DOHH2 (cell line): ENCODE measurements around the gene DMP1.

ENCODE experiments used
- H3F3A ChIP-seq: fragments of 200-600 bp; sonication (generic), shearing (Covaris generic); 2 replicates; pipeline ENCODE4 v1.6.0; 2016; ENCODE audit warnings: antibody characterized with exemption, mild to moderate bottlenecking; ENCODE audit not compliant: control insufficient read depth, insufficient read depth
- H3K27ac ChIP-seq: fragments of 200-600 bp; sonication (generic); 2 replicates; pipeline ENCODE4 v1.5.1; 2014; ENCODE audit warnings: low read depth, mild to moderate bottlenecking, low read length, moderate library complexity
- H3K27me3 ChIP-seq: fragments of 200-600 bp; sonication (generic); 2 replicates; pipeline ENCODE4 v1.6.1; 2014; ENCODE audit warnings: mild to moderate bottlenecking, low read length, mixed read lengths; ENCODE audit not compliant: control insufficient read depth
- H3K36me3 ChIP-seq: fragments of 200-600 bp; sonication (generic); 2 replicates; pipeline ENCODE4 v1.6.1; 2014; ENCODE audit warnings: mild to moderate bottlenecking, low read length, moderate library complexity, mixed read lengths; ENCODE audit not compliant: control insufficient read depth
- H3K4me1 ChIP-seq: fragments of 200-600 bp; sonication (generic); 2 replicates; pipeline ENCODE4 v1.6.1; 2014; ENCODE audit warnings: mild to moderate bottlenecking, low read length, mixed read lengths; ENCODE audit not compliant: control insufficient read depth
- H3K4me2 ChIP-seq: fragments of 200-600 bp; sonication (generic); 2 replicates; pipeline ENCODE4 v1.6.0; 2014; ENCODE audit warnings: mild to moderate bottlenecking, low read length, moderate library complexity
- H3K4me3 ChIP-seq: fragments of 200-600 bp; sonication (generic); 2 replicates; pipeline ENCODE4 v1.5.1; 2014; ENCODE audit warnings: mild to moderate bottlenecking, low read length, mixed read lengths
- H3K79me2 ChIP-seq: fragments of 200-600 bp; sonication (generic); 2 replicates; pipeline ENCODE4 v1.6.1; 2014; ENCODE audit warnings: mild to moderate bottlenecking, low read length, mixed read lengths; ENCODE audit not compliant: control insufficient read depth
- H3K9me2 ChIP-seq: fragments of 200-600 bp; sonication (generic); replicated peaks from 2 replicates; pipeline ENCODE4 v1.6.1; 2014; ENCODE audit warnings: mild to moderate bottlenecking, low read length, mixed read lengths; ENCODE audit not compliant: control insufficient read depth
- H3K9me3 ChIP-seq: fragments of 200-600 bp; sonication (generic); 2 replicates; pipeline ENCODE4 v1.6.1; 2014; ENCODE audit warnings: antibody characterized with exemption, low read length, mixed read lengths; ENCODE audit not compliant: control insufficient read depth, insufficient read depth
- H4K20me1 ChIP-seq: fragments of 200-600 bp; sonication (generic); 2 replicates; pipeline ENCODE4 v1.6.0; 2014; ENCODE audit warnings: low read depth, mild to moderate bottlenecking, antibody characterized with exemption, low read length, moderate library complexity; ENCODE audit not compliant: control insufficient read depth, insufficient read depth
- EZH2phosphoT487 ChIP-seq: fragments of 200-600 bp; sonication (generic); IDR thresholded peaks from 2 replicates; pipeline ENCODE4 v1.6.1; 2017; ENCODE audit warnings: borderline replicate concordance, mild to moderate bottlenecking, antibody characterized with exemption, low read length, moderate library complexity, mixed read lengths
- TF ChIP-seq, protein P1 (sequence below): fragments of 200-600 bp; sonication (generic); IDR thresholded peaks from one replicate; pipeline ENCODE4 v1.5.1; 2014; ENCODE audit warnings: antibody characterized with exemption, mild to moderate bottlenecking, low read depth, low read length; ENCODE audit not compliant: poor library complexity, severe bottlenecking

Gene DMP1, protein sequence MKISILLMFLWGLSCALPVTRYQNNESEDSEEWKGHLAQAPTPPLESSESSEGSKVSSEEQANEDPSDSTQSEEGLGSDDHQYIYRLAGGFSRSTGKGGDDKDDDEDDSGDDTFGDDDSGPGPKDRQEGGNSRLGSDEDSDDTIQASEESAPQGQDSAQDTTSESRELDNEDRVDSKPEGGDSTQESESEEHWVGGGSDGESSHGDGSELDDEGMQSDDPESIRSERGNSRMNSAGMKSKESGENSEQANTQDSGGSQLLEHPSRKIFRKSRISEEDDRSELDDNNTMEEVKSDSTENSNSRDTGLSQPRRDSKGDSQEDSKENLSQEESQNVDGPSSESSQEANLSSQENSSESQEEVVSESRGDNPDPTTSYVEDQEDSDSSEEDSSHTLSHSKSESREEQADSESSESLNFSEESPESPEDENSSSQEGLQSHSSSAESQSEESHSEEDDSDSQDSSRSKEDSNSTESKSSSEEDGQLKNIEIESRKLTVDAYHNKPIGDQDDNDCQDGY

DNA sequence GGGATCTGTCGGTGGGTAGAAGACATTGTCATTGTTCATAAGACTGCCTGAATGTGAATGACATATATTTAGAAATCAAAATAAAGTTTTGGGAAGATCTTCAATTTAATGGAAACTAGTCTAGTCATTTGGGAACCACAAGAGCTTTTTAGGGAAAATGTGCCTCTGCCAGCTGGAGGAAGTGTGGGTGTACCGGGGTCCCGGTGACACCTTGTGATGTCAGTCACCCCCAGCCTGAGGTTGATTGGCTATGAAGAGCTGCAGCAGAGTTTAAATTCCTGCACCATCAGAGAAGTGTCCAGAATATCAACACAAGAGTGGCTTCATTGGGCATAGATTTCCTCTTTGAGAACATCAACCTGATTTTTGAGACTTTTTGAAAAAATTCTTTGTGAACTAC, at the start of gene DMP1:
TSS of gene DMP1 (plus strand) at position 301 of the 400 bp plus-strand sequence. CDS start 6,213 bp downstream, outside the sequence.
- no peak within 1 kb of the TSS for H3K4me2 ChIP-seq
- H3K4me1 ChIP-seq: no peaks in the 10 kb centered on the region
- no peaks in the 10 kb centered on the region for H4K20me1 ChIP-seq

GRCh38 chr4:87601361-87601760, 48.7 kb upstream of the DMP1 start:
- no peaks in the 10 kb centered on the region for H3K36me3 ChIP-seq
- H3K27me3 ChIP-seq: peaks cover 8% of the 10 kb centered on the region; the same call in 1 of the 2 replicates
- H3F3A ChIP-seq: no peaks in the 10 kb centered on the region
- no peaks in the 10 kb centered on the region for H4K20me1 ChIP-seq
- H3K4me2 ChIP-seq: no peak overlapping the region
- TF ChIP-seq, protein P1, sequence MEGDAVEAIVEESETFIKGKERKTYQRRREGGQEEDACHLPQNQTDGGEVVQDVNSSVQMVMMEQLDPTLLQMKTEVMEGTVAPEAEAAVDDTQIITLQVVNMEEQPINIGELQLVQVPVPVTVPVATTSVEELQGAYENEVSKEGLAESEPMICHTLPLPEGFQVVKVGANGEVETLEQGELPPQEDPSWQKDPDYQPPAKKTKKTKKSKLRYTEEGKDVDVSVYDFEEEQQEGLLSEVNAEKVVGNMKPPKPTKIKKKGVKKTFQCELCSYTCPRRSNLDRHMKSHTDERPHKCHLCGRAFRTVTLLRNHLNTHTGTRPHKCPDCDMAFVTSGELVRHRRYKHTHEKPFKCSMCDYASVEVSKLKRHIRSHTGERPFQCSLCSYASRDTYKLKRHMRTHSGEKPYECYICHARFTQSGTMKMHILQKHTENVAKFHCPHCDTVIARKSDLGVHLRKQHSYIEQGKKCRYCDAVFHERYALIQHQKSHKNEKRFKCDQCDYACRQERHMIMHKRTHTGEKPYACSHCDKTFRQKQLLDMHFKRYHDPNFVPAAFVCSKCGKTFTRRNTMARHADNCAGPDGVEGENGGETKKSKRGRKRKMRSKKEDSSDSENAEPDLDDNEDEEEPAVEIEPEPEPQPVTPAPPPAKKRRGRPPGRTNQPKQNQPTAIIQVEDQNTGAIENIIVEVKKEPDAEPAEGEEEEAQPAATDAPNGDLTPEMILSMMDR: no peak
- TF ChIP-seq EZH2phosphoT487: no peak
- no peak overlapping the region for H3K27ac ChIP-seq
- H3K4me1 ChIP-seq: no peaks in the 10 kb centered on the region
- H3K4me3 ChIP-seq: no peak overlapping the region
- no peaks in the 10 kb centered on the region for H3K9me2 ChIP-seq
- H3K9me3 ChIP-seq: no peaks in the 10 kb centered on the region
- H3K79me2 ChIP-seq: no peaks in the 10 kb centered on the region

More for the DNA sequence above, at the start of gene DMP1:
- no peaks in the 10 kb centered on the region for H3K79me2 ChIP-seq
- no peaks in the 10 kb centered on the region for H3K36me3 ChIP-seq
- TF ChIP-seq EZH2phosphoT487: no peak
- TF ChIP-seq, protein P1: no peak
- no peaks in the 10 kb centered on the region for H3K27me3 ChIP-seq
- H3K9me3 ChIP-seq: no peaks in the 10 kb centered on the region
- H3K9me2 ChIP-seq: no peaks in the 10 kb centered on the region
- no peaks in the 10 kb centered on the region for H3F3A ChIP-seq
- H3K27ac ChIP-seq: no peak within 1 kb of the TSS
- no peak within 1 kb of the TSS for H3K4me3 ChIP-seq

DNA sequence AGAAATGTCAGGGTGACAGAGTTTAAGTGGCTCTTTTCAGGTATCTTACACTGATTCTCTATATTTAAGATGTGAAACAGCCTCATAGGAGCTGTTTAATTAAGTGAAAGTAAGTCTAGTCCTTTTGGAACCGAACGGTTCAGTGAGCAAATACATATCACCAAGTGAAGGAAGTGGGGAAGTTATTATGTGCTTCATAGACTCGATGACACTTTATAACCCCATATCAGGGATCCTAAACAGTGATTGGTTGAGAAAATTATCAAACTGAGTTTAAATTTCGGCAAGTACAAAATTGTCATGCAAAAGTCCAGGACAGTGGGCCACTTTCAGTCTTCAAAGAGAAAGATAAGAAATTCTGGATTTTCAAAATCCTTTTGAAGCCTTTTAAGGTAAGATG, 41.9 kb upstream of the DMP1 start, which contains the start of gene DSPP:
TSS of gene DSPP (plus strand) at position 301 of the 400 bp plus-strand sequence. CDS start 2,380 bp downstream, outside the sequence.
- Histone ChIP-seq H3K9me2 (no peaks in the 10 kb centered on the region), H3K36me3 (no peaks in the 10 kb centered on the region), H3K4me3 (no peak within 1 kb of the TSS), H3K4me1 (no peaks in the 10 kb centered on the region), H3K79me2 (no peaks in the 10 kb centered on the region), H3K4me2 (no peak within 1 kb of the TSS), H3K9me3 (no peaks in the 10 kb centered on the region), H4K20me1 (no peaks in the 10 kb centered on the region), H3F3A (no peaks in the 10 kb centered on the region), H3K27me3 (no peaks in the 10 kb centered on the region), H3K27ac (no peak within 1 kb of the TSS)
- TF ChIP-seq, protein P1: no peak
- TF ChIP-seq EZH2phosphoT487: no peak
